Urothelium cell line (cell line): ENCODE measurements around the gene MTURN.

Source experiments
- DNase-seq: peaks from one replicate; pipeline ENCODE4 v3.0.0; 2011; ENCODE audit warnings: low spot score, mixed read lengths
- FAIRE-seq: peaks from 2 replicates; lab custom pipeline; 2011; peaks lifted over from hg19 to GRCh38; lab: Jason Lieb, UNC

MTURN gene

GRCh38 chr7:30135301-30136116, 723 bp downstream of the MTURN start:
- FAIRE-seq (peak; percentile 65), DNase-seq (peak; percentile 65)

GRCh38 chr7:30136117-30136731, 1.4 kb downstream of the MTURN start:
- peak; percentile 67 for FAIRE-seq
- DNase-seq = no peak

GRCh38 chr7:30136743-30137485, 2.1 kb downstream of the MTURN start:
- FAIRE-seq (no peak), DNase-seq (no peak)

GRCh38 chr7:30139836-30140384, 5.1 kb downstream of the MTURN start:
- FAIRE-seq (no peak), DNase-seq (no peak)

- DNase-seq = no peak
- no peak for FAIRE-seq
Measured at GRCh38 chr7:30140456-30140855, 5.7 kb downstream of the MTURN start.

- peak; percentile 81 for DNase-seq
- peak; percentile 50 for FAIRE-seq
Measured at GRCh38 chr7:30142710-30143109, 7.9 kb downstream of the MTURN start.

- FAIRE-seq (peak; percentile 79), DNase-seq (no peak)
Measured at GRCh38 chr7:30143748-30144251, 9.0 kb downstream of the MTURN start.

- no peak for FAIRE-seq
- DNase-seq = no peak
Measured at GRCh38 chr7:30144657-30145306, 10.0 kb downstream of the MTURN start.

- DNase-seq (no peak), FAIRE-seq (no peak)
Measured at GRCh38 chr7:30145426-30145970, 10.7 kb downstream of the MTURN start.

- DNase-seq = no peak
Measured at GRCh38 chr7:30146127-30146612, 11.4 kb downstream of the MTURN start.

GRCh38 chr7:30147223-30147622, 12.4 kb downstream of the MTURN start:
- DNase-seq = no peak
- no peak for FAIRE-seq

More at GRCh38 chr7:30146127-30146612, 11.4 kb downstream of the MTURN start:
- FAIRE-seq = no peak

- DNase-seq (no peak), FAIRE-seq (no peak)
Measured at GRCh38 chr7:30147785-30148184, 13.0 kb downstream of the MTURN start.

GRCh38 chr7:30148426-30148825, 13.6 kb downstream of the MTURN start:
- no peak for DNase-seq
- FAIRE-seq = peak; percentile 56

- DNase-seq = no peak
Measured at GRCh38 chr7:30148951-30149459, 14.2 kb downstream of the MTURN start.

GRCh38 chr7:30149640-30150272, 15.0 kb downstream of the MTURN start:
- FAIRE-seq = no peak
- no peak for DNase-seq

More at GRCh38 chr7:30148951-30149459, 14.2 kb downstream of the MTURN start:
- FAIRE-seq = no peak

- no peak for DNase-seq
- FAIRE-seq = no peak
Measured at GRCh38 chr7:30150711-30151110, 15.9 kb downstream of the MTURN start.

GRCh38 chr7:30154111-30154587, 19.4 kb downstream of the MTURN start:
- FAIRE-seq = no peak
- no peak for DNase-seq

- DNase-seq (no peak), FAIRE-seq (no peak)
Measured at GRCh38 chr7:30155481-30155880, 20.7 kb downstream of the MTURN start.

- no peak for DNase-seq
- no peak for FAIRE-seq
Measured at GRCh38 chr7:30157204-30157603, 22.4 kb downstream of the MTURN start.
